Measurements from ENCODE around the gene SMARCA1.

DNA sequence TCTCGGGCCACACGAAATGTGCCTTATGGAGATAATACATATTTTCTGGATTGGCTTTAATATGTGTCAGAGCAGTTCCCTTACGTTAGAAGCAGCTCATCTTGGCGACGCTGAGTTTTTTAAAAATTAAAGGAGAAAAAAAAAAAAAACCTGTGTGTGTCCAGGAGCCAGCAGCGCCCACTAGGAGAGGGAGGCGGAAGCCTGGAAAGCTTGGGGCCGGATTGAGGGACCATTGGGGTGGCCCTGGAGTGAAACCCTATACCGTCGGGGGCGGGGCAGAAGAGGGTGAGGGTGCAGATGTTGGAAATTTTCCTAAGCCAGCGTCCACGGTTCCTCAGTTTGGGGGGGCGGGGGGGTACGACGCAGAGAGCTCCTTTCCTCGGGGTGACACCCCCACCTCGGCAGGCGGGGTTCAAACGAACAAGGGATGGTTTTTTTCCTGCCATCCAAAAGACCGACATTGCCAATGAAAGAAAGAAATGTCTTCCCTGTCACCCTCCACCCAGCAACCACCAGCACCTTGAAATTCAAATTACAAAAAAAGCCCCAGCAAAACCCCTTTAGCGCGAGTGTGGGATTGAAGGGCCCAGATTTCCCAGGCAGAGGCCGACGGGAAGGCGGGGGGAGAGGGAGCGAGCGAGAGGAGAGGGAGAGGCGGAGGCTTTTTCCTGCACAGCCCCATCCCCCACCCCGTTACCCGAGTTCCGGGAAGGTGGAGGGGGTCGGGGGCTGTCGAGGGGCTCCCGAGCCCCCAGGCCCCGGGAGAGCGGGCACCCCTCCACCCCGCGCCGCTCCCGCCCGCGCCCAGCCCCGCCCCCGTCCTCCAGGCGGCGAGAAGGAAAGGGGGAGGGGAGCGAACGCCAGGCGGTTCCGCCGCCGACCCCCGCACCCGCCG is 859 bp downstream of the SMARCA1 start:
- TF ChIP-seq, protein P1, sequence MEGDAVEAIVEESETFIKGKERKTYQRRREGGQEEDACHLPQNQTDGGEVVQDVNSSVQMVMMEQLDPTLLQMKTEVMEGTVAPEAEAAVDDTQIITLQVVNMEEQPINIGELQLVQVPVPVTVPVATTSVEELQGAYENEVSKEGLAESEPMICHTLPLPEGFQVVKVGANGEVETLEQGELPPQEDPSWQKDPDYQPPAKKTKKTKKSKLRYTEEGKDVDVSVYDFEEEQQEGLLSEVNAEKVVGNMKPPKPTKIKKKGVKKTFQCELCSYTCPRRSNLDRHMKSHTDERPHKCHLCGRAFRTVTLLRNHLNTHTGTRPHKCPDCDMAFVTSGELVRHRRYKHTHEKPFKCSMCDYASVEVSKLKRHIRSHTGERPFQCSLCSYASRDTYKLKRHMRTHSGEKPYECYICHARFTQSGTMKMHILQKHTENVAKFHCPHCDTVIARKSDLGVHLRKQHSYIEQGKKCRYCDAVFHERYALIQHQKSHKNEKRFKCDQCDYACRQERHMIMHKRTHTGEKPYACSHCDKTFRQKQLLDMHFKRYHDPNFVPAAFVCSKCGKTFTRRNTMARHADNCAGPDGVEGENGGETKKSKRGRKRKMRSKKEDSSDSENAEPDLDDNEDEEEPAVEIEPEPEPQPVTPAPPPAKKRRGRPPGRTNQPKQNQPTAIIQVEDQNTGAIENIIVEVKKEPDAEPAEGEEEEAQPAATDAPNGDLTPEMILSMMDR (conservative IDR thresholded peaks at IDR 0.05; ENCODE audit: low read depth, low read length): no peak; the same call in 1 of the 2 replicates
- no peak for TF ChIP-seq EZH2 (IDR thresholded peaks at IDR 0.05; ENCODE audit: low read length, unreplicated experiment)
- TF ChIP-seq EZH2phosphoT487 (IDR thresholded peaks at IDR 0.05; ENCODE audit: borderline replicate concordance, low read length): no peak
